GM18868 (cell line): ENCODE data around the gene SUSD4.

Source experiments
- ATAC-seq: cut with Tn5 transposase; IDR thresholded peaks from one replicate; pipeline ENCODE4 v1.9.1; 2021; ENCODE audit warnings: mild to moderate bottlenecking, moderate library complexity; ENCODE audit not compliant: unreplicated experiment

Gene SUSD4

GRCh38 chr1:223216531-223217205 lies 147.3 kb downstream of the SUSD4 start:
- no peak for ATAC-seq

- no peak for ATAC-seq
Measured at GRCh38 chr1:223216074-223216473, 147.9 kb downstream of the SUSD4 start.

- ATAC-seq = no peak
Measured at GRCh38 chr1:223215026-223215425, 148.9 kb downstream of the SUSD4 start.

GRCh38 chr1:223214261-223214807 lies 149.6 kb downstream of the SUSD4 start:
- no peak for ATAC-seq

- ATAC-seq = no peak
Measured at GRCh38 chr1:223212441-223212840, 151.5 kb downstream of the SUSD4 start.

GRCh38 chr1:223211323-223211985 lies 152.5 kb downstream of the SUSD4 start:
- no peak for ATAC-seq

GRCh38 chr1:223210788-223211120 lies 153.2 kb downstream of the SUSD4 start:
- ATAC-seq = no peak

GRCh38 chr1:223209992-223210787 lies 153.8 kb downstream of the SUSD4 start:
- no peak for ATAC-seq

- ATAC-seq = no peak
Measured at GRCh38 chr1:223209293-223209898, 154.6 kb downstream of the SUSD4 start.

GRCh38 chr1:223208164-223209076 lies 155.6 kb downstream of the SUSD4 start:
- ATAC-seq = no peak

- ATAC-seq = no peak
Measured at GRCh38 chr1:223207293-223208066, 156.5 kb downstream of the SUSD4 start.

GRCh38 chr1:223204424-223204823 lies 159.6 kb downstream of the SUSD4 start:
- ATAC-seq = no peak

- ATAC-seq = no peak
Measured at GRCh38 chr1:223203694-223204093, 160.3 kb downstream of the SUSD4 start.

- no peak for ATAC-seq
Measured at GRCh38 chr1:223203034-223203408, 161.0 kb downstream of the SUSD4 start.

GRCh38 chr1:223202376-223203033 lies 161.5 kb downstream of the SUSD4 start:
- ATAC-seq = no peak

- no peak for ATAC-seq
Measured at GRCh38 chr1:223201967-223202366, 162.0 kb downstream of the SUSD4 start.

GRCh38 chr1:223200903-223201302 lies 163.1 kb downstream of the SUSD4 start:
- ATAC-seq = no peak

- ATAC-seq = no peak
Measured at GRCh38 chr1:223199094-223199647, 164.8 kb downstream of the SUSD4 start.

- ATAC-seq = no peak
Measured at GRCh38 chr1:223198628-223198965, 165.4 kb downstream of the SUSD4 start.
